Natural killer cell (primary cell): ENCODE results near the gene RIMBP2. TPM values are rescaled to one million over a fixed set of nuclear protein-coding genes. Genes with fewer than 3 reads are reported as not detected.

Source experiments
- ATAC-seq, 3 donors: fragments of 150-1000 bp in 2 of 3; fragments of 200-7000 bp in 1 of 3; cut with Tn5 transposase; 1 replicate in 1 of 3; 2 replicates in 2 of 3; pipeline ENCODE4 v1.10.0; 2021; ENCODE audit warnings: mild to moderate bottlenecking in 2 of 3, moderate library complexity in 2 of 3
- DNase-seq, 2 donors: peaks; one replicate each; pipeline versions ENCODE4 v3.0.0 to v3.0.0-alpha.2; 2013 to 2021; ENCODE audit warnings: mixed read lengths in 1 of 2
- H3K27ac ChIP-seq: one replicate; pipeline ENCODE4 v1.5.1; 2013; ENCODE audit warnings: mild to moderate bottlenecking, low read length
- H3K27me3 ChIP-seq: one replicate; pipeline ENCODE4 v1.6.1; 2013; ENCODE audit warnings: low read length; ENCODE audit not compliant: control insufficient read depth, insufficient read depth
- H3K36me3 ChIP-seq: one replicate; pipeline ENCODE4 v1.6.1; 2013; ENCODE audit warnings: low read length; ENCODE audit not compliant: control insufficient read depth, insufficient read depth
- H3K4me1 ChIP-seq: one replicate; pipeline ENCODE4 v1.6.1; 2013; ENCODE audit warnings: low read length; ENCODE audit not compliant: control insufficient read depth, insufficient read depth
- H3K4me3 ChIP-seq: one replicate; pipeline ENCODE4 v1.5.1; 2013; ENCODE audit warnings: low read length
- H3K9me3 ChIP-seq: one replicate; pipeline ENCODE4 v1.6.1; 2013; ENCODE audit warnings: low read length; ENCODE audit not compliant: control insufficient read depth, insufficient read depth
- H3K27ac Mint-ChIP-seq, 2 donors: one replicate each; pipeline ENCODE4 v1.8.0; 2022; ENCODE audit warnings: mild to moderate bottlenecking in 2 of 2, mixed read lengths in 2 of 2, moderate library complexity in 1 of 2
- H3K27me3 Mint-ChIP-seq, 2 donors: one replicate each; pipeline ENCODE4 v1.8.0; 2022; ENCODE audit warnings: low read depth in 2 of 2, mixed read lengths in 2 of 2
- H3K36me3 Mint-ChIP-seq: one replicate; pipeline ENCODE4 v1.8.0; 2022; ENCODE audit warnings: mixed read lengths
- H3K4me1 Mint-ChIP-seq, 2 donors: one replicate each; pipeline ENCODE4 v1.8.0; 2022; ENCODE audit warnings: mixed read lengths in 2 of 2
- H3K4me3 Mint-ChIP-seq: one replicate; pipeline ENCODE4 v1.8.0; 2022; ENCODE audit warnings: mild to moderate bottlenecking, moderate library complexity, mixed read lengths
- H3K9me3 Mint-ChIP-seq, 2 donors: one replicate each; pipeline ENCODE4 v1.8.0; 2022; ENCODE audit warnings: mixed read lengths in 2 of 2
- WGBS: methylation state at CpG from one replicate; pipeline ENCODE4 v1.1.7; 2013; ENCODE audit warnings: missing lambda C conversion rate; ENCODE audit not compliant: insufficient coverage; 5-methylcytosine and 5-hydroxymethylcytosine counted together
- intact Hi-C: fragments of 100-400 bp; cut with micrococcal nuclease; formaldehyde crosslinking; loops from one replicate; pipeline ENCODE4 v1.14.2; 2022
- total RNA-seq, 4 donors: library from RNA; stranded (reverse); fragments of 120-200 nt in 1 of 4; gene quantifications; one replicate each; pipeline versions ENCODE4 v1.2.3 to v1.2.4, GENCODE V29; 2013 to 2022
- TF ChIP-seq, protein P1 (sequence below): fragments of 200-600 bp; IDR thresholded peaks from one replicate; pipeline ENCODE4 v1.8.0; 2022; ENCODE audit warnings: antibody characterized with exemption

Gene RIMBP2
- total RNA-seq, 3 donors from 2014 or later (not counting 1 experiment from before 2014, with no cell fraction given) = not detected

DNA sequence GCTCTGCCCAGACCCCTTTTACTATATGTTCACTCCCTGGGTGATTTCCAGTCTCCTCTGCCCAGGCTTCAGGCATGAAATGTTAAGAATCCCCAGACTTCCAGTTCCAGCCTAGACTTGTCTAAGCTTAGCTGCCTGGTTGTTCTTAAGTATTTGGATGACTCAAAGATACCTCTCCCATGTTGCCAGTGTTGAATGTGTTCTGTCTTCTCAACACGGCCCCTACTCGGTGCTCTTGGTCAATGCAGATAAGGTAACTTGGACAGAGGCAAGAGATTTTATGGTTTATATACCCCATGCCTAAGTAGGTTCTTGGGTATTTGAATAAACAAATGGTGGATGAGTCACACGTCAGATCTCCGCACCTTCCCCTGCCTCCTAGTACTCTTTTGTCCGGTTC lies 364.8 kb downstream of the RIMBP2 start:
- Histone ChIP-seq H3K27me3 (no peaks in the 10 kb centered on the region), H3K4me1 (no peaks in the 10 kb centered on the region), H3K27ac (no peak overlapping the region), H3K4me3 (no peak overlapping the region), H3K36me3 (no peaks in the 10 kb centered on the region), H3K9me3 (no peaks in the 10 kb centered on the region)
- ATAC-seq (no peak), DNase-seq (no peak)
- no peaks in the 10 kb centered on the region for H3K36me3 Mint-ChIP-seq
- H3K4me1 Mint-ChIP-seq = peaks cover 6 to 7% of the 10 kb centered on the region in 2 donors
- WGBS = 92% methylated on average over 5 of the region's 5 CpGs
- no peaks in the 10 kb centered on the region for H3K9me3 Mint-ChIP-seq
- H3K27ac Mint-ChIP-seq = no peak overlapping the region
- intact Hi-C loops = no loop called here
- peaks cover 8 to 47% of the 10 kb centered on the region in 2 donors for H3K27me3 Mint-ChIP-seq
- TF ChIP-seq, protein P1, sequence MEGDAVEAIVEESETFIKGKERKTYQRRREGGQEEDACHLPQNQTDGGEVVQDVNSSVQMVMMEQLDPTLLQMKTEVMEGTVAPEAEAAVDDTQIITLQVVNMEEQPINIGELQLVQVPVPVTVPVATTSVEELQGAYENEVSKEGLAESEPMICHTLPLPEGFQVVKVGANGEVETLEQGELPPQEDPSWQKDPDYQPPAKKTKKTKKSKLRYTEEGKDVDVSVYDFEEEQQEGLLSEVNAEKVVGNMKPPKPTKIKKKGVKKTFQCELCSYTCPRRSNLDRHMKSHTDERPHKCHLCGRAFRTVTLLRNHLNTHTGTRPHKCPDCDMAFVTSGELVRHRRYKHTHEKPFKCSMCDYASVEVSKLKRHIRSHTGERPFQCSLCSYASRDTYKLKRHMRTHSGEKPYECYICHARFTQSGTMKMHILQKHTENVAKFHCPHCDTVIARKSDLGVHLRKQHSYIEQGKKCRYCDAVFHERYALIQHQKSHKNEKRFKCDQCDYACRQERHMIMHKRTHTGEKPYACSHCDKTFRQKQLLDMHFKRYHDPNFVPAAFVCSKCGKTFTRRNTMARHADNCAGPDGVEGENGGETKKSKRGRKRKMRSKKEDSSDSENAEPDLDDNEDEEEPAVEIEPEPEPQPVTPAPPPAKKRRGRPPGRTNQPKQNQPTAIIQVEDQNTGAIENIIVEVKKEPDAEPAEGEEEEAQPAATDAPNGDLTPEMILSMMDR = no peak
- H3K4me3 Mint-ChIP-seq = no peak overlapping the region

GRCh38 chr12:130350715-130351114 lies 365.4 kb downstream of the RIMBP2 start:
- TF ChIP-seq, protein P1 = no peak
- no peaks in the 10 kb centered on the region for H3K9me3 Mint-ChIP-seq
- ATAC-seq = no peak

GRCh38 chr12:130347588-130347987 lies 368.5 kb downstream of the RIMBP2 start:
- ATAC-seq = no peak
- H3K4me3 ChIP-seq = no peak overlapping the region
- H3K27me3 ChIP-seq = no peaks in the 10 kb centered on the region
- Mint-ChIP-seq H3K4me1 (no peaks in the 10 kb centered on the region), H3K9me3 (no peaks in the 10 kb centered on the region), H3K27me3 (peaks cover 5 to 36% of the 10 kb centered on the region in 2 donors), H3K36me3 (no peaks in the 10 kb centered on the region), H3K27ac (no peak overlapping the region), H3K4me3 (no peak overlapping the region)
- WGBS = 81% methylated on average over 5 of the region's 7 CpGs
- no peaks in the 10 kb centered on the region for H3K9me3 ChIP-seq
- no peaks in the 10 kb centered on the region for H3K4me1 ChIP-seq
- no peak for DNase-seq
- H3K27ac ChIP-seq = no peak overlapping the region
- TF ChIP-seq, protein P1 = no peak
- intact Hi-C loops = no loop called here
- no peaks in the 10 kb centered on the region for H3K36me3 ChIP-seq

More at GRCh38 chr12:130350715-130351114, 365.4 kb downstream of the RIMBP2 start:
- Mint-ChIP-seq H3K4me1 (peaks cover 6 to 7% of the 10 kb centered on the region in 2 donors), H3K27me3 (peaks cover 8 to 47% of the 10 kb centered on the region in 2 donors), H3K36me3 (no peaks in the 10 kb centered on the region), H3K27ac (no peak overlapping the region), H3K4me3 (no peak overlapping the region)
- Histone ChIP-seq H3K27me3 (no peaks in the 10 kb centered on the region), H3K9me3 (no peaks in the 10 kb centered on the region), H3K27ac (no peak overlapping the region), H3K4me1 (no peaks in the 10 kb centered on the region), H3K4me3 (no peak overlapping the region), H3K36me3 (no peaks in the 10 kb centered on the region)
- intact Hi-C loops = no loop called here
- 69% methylated on average over 2 of the region's 2 CpGs for WGBS
- DNase-seq = no peak

Other genes with a start within 250 kb of the RIMBP2 start
- 10 to 100 TPM in 2 of 3 donors, 1 to 10 TPM in 1; 7.9 to 14.4 (median 14.1) TPM for gene STX2, start 123.0 kb upstream of the RIMBP2 start, total RNA-seq
- gene RAN, start 155.8 kb upstream of the RIMBP2 start, total RNA-seq = 100 to 1,000 TPM; 244 to 264 (median 247) TPM
- 1 to 10 TPM in 2 of 3 donors, under 1 TPM in 1; 0.50 to 3.9 (median 1.4) TPM for gene ADGRD1, start 237.6 kb upstream of the RIMBP2 start, total RNA-seq